Measurements from ENCODE around the gene TRAF3IP3. TPM values are rescaled to one million over a fixed set of nuclear protein-coding genes. Genes with fewer than 3 reads are reported as not detected.

TRAF3IP3 gene
- total and polyA plus RNA-seq, 2 of the 13 experiments (the other 11 are each of a cell fraction or from before 2014, with no cell fraction given), result not detected

DNA sequence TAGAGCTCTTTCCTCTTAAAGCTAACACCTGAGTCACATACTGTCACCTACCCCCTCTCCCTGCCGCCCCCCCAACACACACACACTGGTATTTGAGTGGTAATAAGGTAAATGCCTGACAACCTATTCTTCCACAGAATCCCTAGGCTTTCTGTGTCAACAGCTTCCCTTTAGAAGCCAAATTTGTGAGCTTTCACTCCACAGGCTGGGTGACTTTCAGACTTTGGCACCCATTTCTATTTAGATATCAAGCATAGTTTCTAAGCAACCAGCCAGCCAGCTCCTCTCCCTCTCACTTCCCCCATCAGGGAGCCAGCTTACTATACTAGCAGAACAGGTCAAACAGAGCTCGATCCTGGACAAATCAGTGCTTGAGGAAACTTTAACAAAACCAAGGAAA is 31.7 kb downstream of the TRAF3IP3 start:
- no peak for FAIRE-seq
- POLR2A ChIA-PET, result interaction anchor here (0.9 kb wide), 1 partner anchor 40 kb away, joined by 3 read pairs; the partner anchor contains the start of gene UTP25
- no peak overlapping the region for H3K4me3 ChIP-seq (replicated peaks in 1 of 3; ENCODE audit: insufficient read depth in 1 of 3, low read depth in 2 of 3, low read length in 3 of 3)
- BruUV-seq (replicated peaks), result no TSS peak
- no peaks in the 10 kb centered on the region for H3K9me3 ChIP-seq (ENCODE audit: low read length)
- H3K79me2 ChIP-seq (ENCODE audit: insufficient read depth, low read length), result no peaks in the 10 kb centered on the region
- intact Hi-C loops (cut with micrococcal nuclease; ENCODE audit: unreplicated experiment), result no loop called here
- 0% methylated on average over 2 of the region's 2 CpGs for WGBS (ENCODE audit: low lambda C conversion rate)
- H2AFZ ChIP-seq (ENCODE audit: low read length), result no peak overlapping the region
- no peak overlapping the region for H3K27ac ChIP-seq (ENCODE audit: extremely low read length, insufficient read depth, low read length)
- CTCF ChIA-PET (ENCODE audit: low intra/inter-chr PET ratio, low total read pairs), result no interaction called here
- H3K9ac ChIP-seq (ENCODE audit: insufficient read depth, low read depth, low read length), result no peak overlapping the region
- in situ Hi-C loops (cut with HindIII; ENCODE audit: extremely low pct_ligation_motif_present, low pct_unique_long_range_greater_than_20kb), result no loop called here
- no peaks in the 10 kb centered on the region for H4K20me1 ChIP-seq (ENCODE audit: insufficient read depth, low read length)
- peaks cover 0 to 3% of the 10 kb centered on the region in 2 experiments; a peak in 1 of 5 replicates for H3K27me3 ChIP-seq (ENCODE audit: control insufficient read depth in 1 of 2, insufficient read depth in 2 of 2, low read length in 2 of 2)
- ATAC-seq, result no peak
- DNase-seq (ENCODE audit: low spot score), result no peak
- no peaks in the 10 kb centered on the region for H3K36me3 ChIP-seq (replicated peaks in 1 of 2; ENCODE audit: control insufficient read depth in 1 of 2, insufficient read depth in 2 of 2, low read length in 2 of 2)
- no peak overlapping the region for H3K4me2 ChIP-seq (ENCODE audit: low read depth, low read length)
- TF ChIP-seq KLF9 (CRISPR knock-in tag; IDR thresholded peaks at IDR 0.05; ENCODE audit: low read depth) (no peak), PHF8 (CRISPR knock-in tag; IDR thresholded peaks at IDR 0.05) (no peak), NPAS2 (CRISPR knock-in tag; IDR thresholded peaks at IDR 0.05; ENCODE audit: borderline replicate concordance) (no peak), ZFP36 (IDR thresholded peaks at IDR 0.05; ENCODE audit: borderline replicate concordance, low read depth, low read length, partially characterized antibody) (no peak), KDM5B (CRISPR knock-in tag; IDR thresholded peaks at IDR 0.05; ENCODE audit: borderline replicate concordance) (no peak), XRCC5 (optimal IDR thresholded peaks at IDR 0.05; ENCODE audit: low read length) (no peak)
- TF ChIP-seq, protein P1, sequence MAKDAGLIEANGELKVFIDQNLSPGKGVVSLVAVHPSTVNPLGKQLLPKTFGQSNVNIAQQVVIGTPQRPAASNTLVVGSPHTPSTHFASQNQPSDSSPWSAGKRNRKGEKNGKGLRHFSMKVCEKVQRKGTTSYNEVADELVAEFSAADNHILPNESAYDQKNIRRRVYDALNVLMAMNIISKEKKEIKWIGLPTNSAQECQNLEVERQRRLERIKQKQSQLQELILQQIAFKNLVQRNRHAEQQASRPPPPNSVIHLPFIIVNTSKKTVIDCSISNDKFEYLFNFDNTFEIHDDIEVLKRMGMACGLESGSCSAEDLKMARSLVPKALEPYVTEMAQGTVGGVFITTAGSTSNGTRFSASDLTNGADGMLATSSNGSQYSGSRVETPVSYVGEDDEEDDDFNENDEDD (CRISPR knock-in tag; IDR thresholded peaks at IDR 0.05; ENCODE audit: borderline replicate concordance), result no peak
- TF ChIP-seq, protein P2, sequence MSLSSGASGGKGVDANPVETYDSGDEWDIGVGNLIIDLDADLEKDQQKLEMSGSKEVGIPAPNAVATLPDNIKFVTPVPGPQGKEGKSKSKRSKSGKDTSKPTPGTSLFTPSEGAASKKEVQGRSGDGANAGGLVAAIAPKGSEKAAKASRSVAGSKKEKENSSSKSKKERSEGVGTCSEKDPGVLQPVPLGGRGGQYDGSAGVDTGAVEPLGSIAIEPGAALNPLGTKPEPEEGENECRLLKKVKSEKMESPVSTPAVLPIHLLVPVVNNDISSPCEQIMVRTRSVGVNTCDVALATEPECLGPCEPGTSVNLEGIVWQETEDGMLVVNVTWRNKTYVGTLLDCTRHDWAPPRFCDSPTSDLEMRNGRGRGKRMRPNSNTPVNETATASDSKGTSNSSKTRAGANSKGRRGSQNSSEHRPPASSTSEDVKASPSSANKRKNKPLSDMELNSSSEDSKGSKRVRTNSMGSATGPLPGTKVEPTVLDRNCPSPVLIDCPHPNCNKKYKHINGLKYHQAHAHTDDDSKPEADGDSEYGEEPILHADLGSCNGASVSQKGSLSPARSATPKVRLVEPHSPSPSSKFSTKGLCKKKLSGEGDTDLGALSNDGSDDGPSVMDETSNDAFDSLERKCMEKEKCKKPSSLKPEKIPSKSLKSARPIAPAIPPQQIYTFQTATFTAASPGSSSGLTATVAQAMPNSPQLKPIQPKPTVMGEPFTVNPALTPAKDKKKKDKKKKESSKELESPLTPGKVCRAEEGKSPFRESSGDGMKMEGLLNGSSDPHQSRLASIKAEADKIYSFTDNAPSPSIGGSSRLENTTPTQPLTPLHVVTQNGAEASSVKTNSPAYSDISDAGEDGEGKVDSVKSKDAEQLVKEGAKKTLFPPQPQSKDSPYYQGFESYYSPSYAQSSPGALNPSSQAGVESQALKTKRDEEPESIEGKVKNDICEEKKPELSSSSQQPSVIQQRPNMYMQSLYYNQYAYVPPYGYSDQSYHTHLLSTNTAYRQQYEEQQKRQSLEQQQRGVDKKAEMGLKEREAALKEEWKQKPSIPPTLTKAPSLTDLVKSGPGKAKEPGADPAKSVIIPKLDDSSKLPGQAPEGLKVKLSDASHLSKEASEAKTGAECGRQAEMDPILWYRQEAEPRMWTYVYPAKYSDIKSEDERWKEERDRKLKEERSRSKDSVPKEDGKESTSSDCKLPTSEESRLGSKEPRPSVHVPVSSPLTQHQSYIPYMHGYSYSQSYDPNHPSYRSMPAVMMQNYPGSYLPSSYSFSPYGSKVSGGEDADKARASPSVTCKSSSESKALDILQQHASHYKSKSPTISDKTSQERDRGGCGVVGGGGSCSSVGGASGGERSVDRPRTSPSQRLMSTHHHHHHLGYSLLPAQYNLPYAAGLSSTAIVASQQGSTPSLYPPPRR (CRISPR knock-in tag; IDR thresholded peaks at IDR 0.05; ENCODE audit: borderline replicate concordance), result no peak
- H3K4me1 ChIP-seq (ENCODE audit: insufficient read depth, low read length), result peaks cover 22% of the 10 kb centered on the region

Data from HepG2 (cell line).